ENCODE results near the gene TMEM184A. TPM values are rescaled to one million over a fixed set of nuclear protein-coding genes. Genes with fewer than 3 reads are reported as not detected.
A peak's percentile ranks its signal among the peaks of the same experiment; 100 is the strongest.

Gene TMEM184A
- total RNA-seq, 1 experiment from 2014 or later = 16.5 TPM

DNA sequence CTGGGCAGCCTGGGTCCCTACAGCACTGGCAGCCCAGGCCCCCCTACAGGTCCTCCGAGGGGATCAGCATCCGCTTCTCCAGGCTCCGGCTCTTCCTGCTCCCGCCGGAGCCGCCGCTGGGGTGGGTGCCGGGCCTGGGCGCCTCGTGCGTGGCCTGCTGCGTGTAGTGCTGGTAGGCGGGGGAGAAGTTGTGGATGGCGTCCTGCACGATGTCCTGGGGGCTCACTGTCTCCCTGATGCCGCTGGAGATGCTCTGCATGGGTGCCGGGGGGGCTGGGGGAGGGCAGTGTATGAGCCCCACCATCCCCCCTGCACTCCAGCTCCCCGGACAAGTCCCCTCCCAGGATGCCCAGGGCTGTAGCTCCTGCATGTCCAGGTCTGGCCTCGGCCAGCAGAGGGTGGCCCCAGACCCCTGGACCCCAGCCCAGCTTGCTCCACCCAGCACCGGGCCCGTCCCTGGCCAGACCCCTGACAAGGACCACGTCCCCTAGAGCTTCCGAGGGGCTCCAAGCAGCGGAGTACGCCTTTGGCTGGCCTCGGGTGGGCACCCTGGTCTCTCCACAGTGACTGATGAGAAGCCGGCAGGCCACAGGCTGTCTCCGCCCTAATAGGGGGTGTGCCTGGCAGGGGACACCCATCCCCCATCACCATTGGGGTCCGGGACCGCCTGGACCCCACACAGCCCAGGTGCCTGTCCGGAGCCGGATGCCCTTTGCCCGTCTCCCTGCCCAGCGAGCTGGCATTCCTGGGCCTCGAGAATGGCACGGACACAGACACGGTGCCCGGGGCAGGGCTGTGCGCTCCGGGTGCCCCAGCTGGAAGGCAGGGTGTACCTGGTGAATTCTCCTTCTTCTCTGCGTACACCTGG lies 8.9 kb downstream of the TMEM184A start:
- Mint-ChIP-seq H3K4me3 (ENCODE audit: unreplicated experiment) (no peak overlapping the region), H3K9me3 (ENCODE audit: unreplicated experiment) (no peaks in the 10 kb centered on the region), H3K4me1 (ENCODE audit: low read depth, unreplicated experiment) (no peaks in the 10 kb centered on the region), H3K36me3 (ENCODE audit: insufficient read depth, unreplicated experiment) (peaks cover 57% of the 10 kb centered on the region), H3K27me3 (ENCODE audit: insufficient read depth, unreplicated experiment) (no peaks in the 10 kb centered on the region), H3K27ac (ENCODE audit: unreplicated experiment) (no peak overlapping the region)
- no peaks in the 10 kb centered on the region for H3K4me1 ChIP-seq
- no TSS peak for BruUV-seq (replicated peaks)
- no peaks in the 10 kb centered on the region for H3K27me3 ChIP-seq (replicated peaks; ENCODE audit: control insufficient read depth, insufficient read depth, low read length)
- no peak for DNase-seq
- no peaks in the 10 kb centered on the region for H3K9me3 ChIP-seq
- no peak overlapping the region for H3K4me3 ChIP-seq (ENCODE audit: low read depth, low read length)
- intact Hi-C loops (cut with micrococcal nuclease; ENCODE audit: unreplicated experiment) = no loop called here
- POLR2A ChIA-PET = no interaction called here
- peaks cover 2% of the 10 kb centered on the region; the same call in 1 of the 2 replicates for H3K36me3 ChIP-seq (ENCODE audit: control insufficient read depth, insufficient read depth, low read length)
- TF ChIP-seq, protein P1, sequence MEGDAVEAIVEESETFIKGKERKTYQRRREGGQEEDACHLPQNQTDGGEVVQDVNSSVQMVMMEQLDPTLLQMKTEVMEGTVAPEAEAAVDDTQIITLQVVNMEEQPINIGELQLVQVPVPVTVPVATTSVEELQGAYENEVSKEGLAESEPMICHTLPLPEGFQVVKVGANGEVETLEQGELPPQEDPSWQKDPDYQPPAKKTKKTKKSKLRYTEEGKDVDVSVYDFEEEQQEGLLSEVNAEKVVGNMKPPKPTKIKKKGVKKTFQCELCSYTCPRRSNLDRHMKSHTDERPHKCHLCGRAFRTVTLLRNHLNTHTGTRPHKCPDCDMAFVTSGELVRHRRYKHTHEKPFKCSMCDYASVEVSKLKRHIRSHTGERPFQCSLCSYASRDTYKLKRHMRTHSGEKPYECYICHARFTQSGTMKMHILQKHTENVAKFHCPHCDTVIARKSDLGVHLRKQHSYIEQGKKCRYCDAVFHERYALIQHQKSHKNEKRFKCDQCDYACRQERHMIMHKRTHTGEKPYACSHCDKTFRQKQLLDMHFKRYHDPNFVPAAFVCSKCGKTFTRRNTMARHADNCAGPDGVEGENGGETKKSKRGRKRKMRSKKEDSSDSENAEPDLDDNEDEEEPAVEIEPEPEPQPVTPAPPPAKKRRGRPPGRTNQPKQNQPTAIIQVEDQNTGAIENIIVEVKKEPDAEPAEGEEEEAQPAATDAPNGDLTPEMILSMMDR (IDR thresholded peaks at IDR 0.05; ENCODE audit: insufficient read depth in 1 of 2, low read depth in 1 of 2, low read length in 1 of 2, severe bottlenecking in 1 of 2, unreplicated experiment in 1 of 2) = no peak
- CTCF ChIA-PET = no interaction called here

DNA sequence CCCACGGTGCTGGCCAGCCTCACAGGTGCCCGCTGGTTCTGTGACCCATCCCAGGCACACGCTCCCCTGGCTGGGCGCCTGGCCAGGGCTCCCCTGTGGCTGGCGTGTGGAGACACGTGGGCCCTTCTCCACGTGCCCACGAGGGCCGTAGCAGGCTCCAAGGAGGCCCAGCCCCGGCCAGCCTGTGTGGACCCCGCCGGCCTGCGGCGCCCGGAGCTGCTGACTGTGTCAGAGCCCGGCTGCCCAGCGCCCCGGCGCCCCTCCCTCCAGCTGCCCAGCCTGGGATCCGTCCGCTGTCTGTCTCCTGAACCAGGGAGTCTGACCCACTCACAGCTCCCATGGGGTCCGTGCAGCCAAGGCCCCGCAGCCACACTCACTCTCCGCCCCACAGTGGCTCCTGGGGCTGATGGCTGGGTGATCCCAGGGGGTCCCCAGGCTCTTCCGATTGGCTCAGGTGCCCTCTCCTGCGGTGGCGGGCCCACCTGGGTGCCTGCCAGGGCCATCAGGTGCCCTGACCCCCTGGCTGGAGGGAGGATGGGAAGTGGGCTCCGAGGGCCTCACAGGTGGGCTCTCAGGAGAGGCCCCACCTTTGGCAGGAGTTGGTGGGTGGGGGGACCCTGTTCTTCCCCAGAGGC lies 9.6 kb downstream of the TMEM184A start:
- peak overlapping the region; percentile 8 for H3K27ac Mint-ChIP-seq (ENCODE audit: unreplicated experiment)
- CTCF ChIA-PET = no interaction called here
- Histone ChIP-seq H3K36me3 (ENCODE audit: control insufficient read depth, insufficient read depth, low read length) (peaks cover 3% of the 10 kb centered on the region), H3K4me1 (no peaks in the 10 kb centered on the region), H3K27me3 (replicated peaks; ENCODE audit: control insufficient read depth, insufficient read depth, low read length) (no peaks in the 10 kb centered on the region), H3K4me3 (ENCODE audit: low read depth, low read length) (no peak overlapping the region), H3K9me3 (no peaks in the 10 kb centered on the region)
- no TSS peak for BruUV-seq (replicated peaks)
- POLR2A ChIA-PET = no interaction called here
- H3K27me3 Mint-ChIP-seq (ENCODE audit: insufficient read depth, unreplicated experiment) = no peaks in the 10 kb centered on the region
- no peak for DNase-seq
- peaks cover 65% of the 10 kb centered on the region for H3K36me3 Mint-ChIP-seq (ENCODE audit: insufficient read depth, unreplicated experiment)
- TF ChIP-seq, protein P1 (IDR thresholded peaks at IDR 0.05; ENCODE audit: insufficient read depth in 1 of 2, low read depth in 1 of 2, low read length in 1 of 2, severe bottlenecking in 1 of 2, unreplicated experiment in 1 of 2) = no peak
- H3K9me3 Mint-ChIP-seq (ENCODE audit: unreplicated experiment) = no peaks in the 10 kb centered on the region
- H3K4me1 Mint-ChIP-seq (ENCODE audit: low read depth, unreplicated experiment) = no peaks in the 10 kb centered on the region
- H3K4me3 Mint-ChIP-seq (ENCODE audit: unreplicated experiment) = no peak overlapping the region
- intact Hi-C loops (cut with micrococcal nuclease; ENCODE audit: unreplicated experiment) = no loop called here

DNA sequence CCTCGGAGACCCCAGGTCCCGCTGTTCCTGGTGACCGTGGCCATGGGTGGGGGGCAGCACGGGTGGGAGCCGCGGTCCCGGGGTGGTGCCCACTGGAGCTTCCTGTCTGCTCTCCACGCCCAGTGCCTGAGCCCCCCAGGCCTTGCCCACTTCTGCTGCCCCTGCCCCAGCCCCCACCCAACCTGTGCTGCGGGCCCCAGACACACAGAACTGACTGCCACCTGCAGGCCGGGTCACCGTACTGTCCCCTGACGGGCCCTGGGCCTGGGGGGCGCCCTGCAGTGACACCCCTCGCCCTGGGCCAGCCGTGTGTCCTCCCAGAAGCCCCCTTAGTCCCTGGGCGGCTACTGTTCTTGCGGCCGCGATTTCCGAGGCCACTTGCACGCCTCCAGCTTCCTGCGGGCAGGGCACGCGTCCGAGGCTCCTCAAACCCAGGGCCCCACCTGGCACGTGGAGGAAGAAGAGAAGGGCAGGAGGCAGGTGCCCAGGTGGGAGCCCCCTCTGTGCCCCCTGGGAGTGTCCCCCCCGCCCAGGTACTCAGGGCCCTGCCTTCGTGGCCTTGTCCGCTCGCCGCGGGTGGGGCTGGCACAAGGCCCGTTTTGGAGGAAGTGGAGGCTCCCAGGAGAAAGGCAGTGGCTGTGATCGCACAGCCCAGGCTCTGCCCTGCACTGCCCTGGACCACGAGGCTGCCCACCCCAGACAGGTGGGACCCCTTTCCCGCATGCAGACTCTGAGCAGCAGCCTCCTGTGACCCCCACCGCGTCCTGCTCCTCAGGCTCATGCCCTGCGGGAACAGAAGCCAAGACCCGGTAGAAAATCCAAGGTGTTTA lies 10.4 kb downstream of the TMEM184A start:
- CTCF ChIA-PET = no interaction called here
- POLR2A ChIA-PET = no interaction called here
- no peaks in the 10 kb centered on the region for H3K4me1 Mint-ChIP-seq (ENCODE audit: low read depth, unreplicated experiment)
- peaks cover 70% of the 10 kb centered on the region for H3K36me3 Mint-ChIP-seq (ENCODE audit: insufficient read depth, unreplicated experiment)
- BruUV-seq (replicated peaks) = no TSS peak
- DNase-seq = peak in 1 of 2 experiments; percentile 37
- H3K9me3 ChIP-seq = no peaks in the 10 kb centered on the region
- H3K27me3 Mint-ChIP-seq (ENCODE audit: insufficient read depth, unreplicated experiment) = no peaks in the 10 kb centered on the region
- no peaks in the 10 kb centered on the region for H3K9me3 Mint-ChIP-seq (ENCODE audit: unreplicated experiment)
- H3K4me3 Mint-ChIP-seq (ENCODE audit: unreplicated experiment) = no peak overlapping the region
- H3K4me3 ChIP-seq (ENCODE audit: low read depth, low read length) = no peak overlapping the region
- no peaks in the 10 kb centered on the region for H3K4me1 ChIP-seq
- intact Hi-C loops (cut with micrococcal nuclease; ENCODE audit: unreplicated experiment) = no loop called here
- TF ChIP-seq, protein P1 (IDR thresholded peaks at IDR 0.05; ENCODE audit: insufficient read depth in 1 of 2, low read depth in 1 of 2, low read length in 1 of 2, severe bottlenecking in 1 of 2, unreplicated experiment in 1 of 2) = no peak
- peak overlapping the region; percentile 8 for H3K27ac Mint-ChIP-seq (ENCODE audit: unreplicated experiment)
- peaks cover 3% of the 10 kb centered on the region for H3K36me3 ChIP-seq (ENCODE audit: control insufficient read depth, insufficient read depth, low read length)
- H3K27me3 ChIP-seq (replicated peaks; ENCODE audit: control insufficient read depth, insufficient read depth, low read length) = no peaks in the 10 kb centered on the region

Measured in Caco-2 (cell line).